ENCODE results near the gene ATP11A.

The ATP11A gene

DNA sequence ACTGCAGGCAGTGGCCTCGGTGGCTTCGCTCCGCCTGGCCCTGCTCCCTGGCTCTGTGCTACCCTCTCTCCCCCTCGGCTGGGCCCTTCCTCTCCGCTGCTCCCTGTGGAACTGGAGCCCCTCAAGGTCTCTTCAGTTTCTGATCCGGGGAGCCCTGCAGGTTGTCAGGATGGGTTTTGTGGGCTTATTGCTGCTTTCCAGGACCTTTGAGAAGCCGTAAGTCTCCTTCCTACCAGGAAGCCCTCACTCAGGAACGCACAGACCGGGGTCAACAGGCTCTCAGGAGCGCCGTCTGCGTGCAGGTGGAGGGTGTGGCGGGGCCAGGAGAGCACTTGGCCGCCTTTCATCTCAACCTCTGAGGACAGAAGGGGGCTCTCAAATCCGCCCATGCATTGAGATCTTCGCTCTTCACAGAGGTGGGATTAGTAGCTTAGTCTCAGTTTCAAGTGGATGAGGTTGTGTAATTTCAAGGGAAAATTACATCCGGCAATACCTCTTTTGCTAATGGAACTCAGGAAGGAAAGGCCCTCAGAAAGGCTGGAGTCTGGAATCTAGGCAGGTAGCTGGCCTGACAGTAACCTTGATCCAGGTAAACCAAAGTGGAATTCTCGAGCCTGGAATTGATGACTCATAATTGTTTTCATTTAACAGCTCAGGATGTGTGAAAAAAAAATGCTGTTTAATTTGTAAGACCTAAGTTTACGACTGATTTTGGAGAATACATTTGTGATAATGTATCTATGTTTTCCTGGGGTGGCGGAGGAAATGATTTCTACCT lies 102.0 kb downstream of the ATP11A start:
- DNase-seq (ENCODE audit: low read depth, low spot score), result no peak
- TF ChIP-seq, protein P1, sequence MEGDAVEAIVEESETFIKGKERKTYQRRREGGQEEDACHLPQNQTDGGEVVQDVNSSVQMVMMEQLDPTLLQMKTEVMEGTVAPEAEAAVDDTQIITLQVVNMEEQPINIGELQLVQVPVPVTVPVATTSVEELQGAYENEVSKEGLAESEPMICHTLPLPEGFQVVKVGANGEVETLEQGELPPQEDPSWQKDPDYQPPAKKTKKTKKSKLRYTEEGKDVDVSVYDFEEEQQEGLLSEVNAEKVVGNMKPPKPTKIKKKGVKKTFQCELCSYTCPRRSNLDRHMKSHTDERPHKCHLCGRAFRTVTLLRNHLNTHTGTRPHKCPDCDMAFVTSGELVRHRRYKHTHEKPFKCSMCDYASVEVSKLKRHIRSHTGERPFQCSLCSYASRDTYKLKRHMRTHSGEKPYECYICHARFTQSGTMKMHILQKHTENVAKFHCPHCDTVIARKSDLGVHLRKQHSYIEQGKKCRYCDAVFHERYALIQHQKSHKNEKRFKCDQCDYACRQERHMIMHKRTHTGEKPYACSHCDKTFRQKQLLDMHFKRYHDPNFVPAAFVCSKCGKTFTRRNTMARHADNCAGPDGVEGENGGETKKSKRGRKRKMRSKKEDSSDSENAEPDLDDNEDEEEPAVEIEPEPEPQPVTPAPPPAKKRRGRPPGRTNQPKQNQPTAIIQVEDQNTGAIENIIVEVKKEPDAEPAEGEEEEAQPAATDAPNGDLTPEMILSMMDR (IDR thresholded peaks at IDR 0.05; ENCODE audit: insufficient read depth, low read length, missing control alignments), result no peak
- CTCF ChIA-PET, result no interaction called here
- POLR2A ChIA-PET, result no interaction called here
- H3K4me3 ChIP-seq (ENCODE audit: low read depth, low read length), result no peak overlapping the region

DNA sequence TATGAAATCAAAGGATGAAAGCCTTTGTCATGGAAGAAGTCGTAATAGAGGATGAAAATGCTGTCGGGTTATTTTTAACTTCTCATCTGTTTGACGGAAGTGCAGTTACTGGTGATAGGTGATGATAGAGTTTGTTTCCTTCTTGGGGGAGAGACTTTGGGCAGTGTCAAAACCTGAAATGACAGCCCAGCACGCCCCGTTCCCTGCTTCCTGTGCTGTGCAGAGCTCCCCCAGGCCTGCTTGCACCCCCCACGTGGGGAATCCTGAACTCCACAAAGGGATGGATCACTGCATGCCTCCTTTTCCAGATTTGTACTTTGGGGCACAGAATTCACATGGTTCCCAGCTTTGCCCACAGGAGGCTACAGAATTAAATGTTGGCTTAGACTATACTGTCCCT lies 102.7 kb downstream of the ATP11A start:
- DNase-seq (ENCODE audit: low read depth, low spot score), result no peak
- CTCF ChIA-PET, result no interaction called here
- POLR2A ChIA-PET, result no interaction called here
- no peak overlapping the region for H3K4me3 ChIP-seq (ENCODE audit: low read depth, low read length)
- TF ChIP-seq, protein P1 (IDR thresholded peaks at IDR 0.05; ENCODE audit: insufficient read depth, low read length, missing control alignments), result no peak

DNA sequence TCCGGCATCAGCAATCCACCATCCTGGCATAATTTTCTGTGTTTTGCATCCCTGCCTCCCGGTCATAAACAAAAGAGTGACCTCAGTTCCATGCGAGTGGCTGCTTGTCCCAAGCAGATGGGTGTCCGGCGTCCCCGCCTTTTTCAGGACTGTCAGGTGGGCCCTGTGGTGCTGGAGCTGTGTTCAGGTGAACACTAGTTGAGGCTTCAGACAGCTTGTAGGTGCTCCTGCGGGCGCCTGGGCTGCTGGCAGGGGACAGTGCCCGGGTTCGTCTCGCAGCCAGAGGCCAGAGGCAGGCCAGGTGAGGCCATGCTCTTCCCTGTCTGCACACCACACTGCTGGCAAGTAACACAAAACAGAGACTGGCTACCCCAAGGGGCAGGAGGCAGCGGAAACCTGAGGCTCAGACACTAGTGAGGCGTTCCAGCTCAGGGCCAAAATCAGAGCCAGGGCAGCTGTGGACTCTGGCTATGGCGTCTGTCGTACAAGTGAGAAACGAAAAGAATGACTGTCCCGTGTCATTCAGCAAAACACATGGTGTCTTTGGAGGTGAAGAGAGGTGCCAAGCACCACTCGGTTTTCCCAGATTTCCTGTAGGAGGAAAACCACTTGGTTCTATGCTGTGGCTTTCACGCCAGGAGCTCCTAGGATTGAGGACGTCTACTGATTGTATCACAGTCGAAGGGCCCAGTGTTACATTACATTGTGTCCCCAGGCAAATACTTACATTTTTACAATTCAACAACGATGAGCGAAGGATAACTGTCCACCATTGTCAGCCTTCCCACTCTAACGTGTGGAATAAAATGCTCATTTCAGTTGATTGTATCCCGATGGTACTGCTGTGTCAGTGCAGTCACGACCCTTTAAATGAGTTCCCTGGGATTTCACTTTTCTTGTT lies 104.0 kb downstream of the ATP11A start:
- TF ChIP-seq, protein P1 (IDR thresholded peaks at IDR 0.05; ENCODE audit: insufficient read depth, low read length, missing control alignments), result no peak
- ChIA-PET POLR2A (no interaction called here), CTCF (no interaction called here)
- H3K4me3 ChIP-seq (ENCODE audit: low read depth, low read length), result no peak overlapping the region
- DNase-seq (ENCODE audit: low read depth, low spot score), result no peak

DNA sequence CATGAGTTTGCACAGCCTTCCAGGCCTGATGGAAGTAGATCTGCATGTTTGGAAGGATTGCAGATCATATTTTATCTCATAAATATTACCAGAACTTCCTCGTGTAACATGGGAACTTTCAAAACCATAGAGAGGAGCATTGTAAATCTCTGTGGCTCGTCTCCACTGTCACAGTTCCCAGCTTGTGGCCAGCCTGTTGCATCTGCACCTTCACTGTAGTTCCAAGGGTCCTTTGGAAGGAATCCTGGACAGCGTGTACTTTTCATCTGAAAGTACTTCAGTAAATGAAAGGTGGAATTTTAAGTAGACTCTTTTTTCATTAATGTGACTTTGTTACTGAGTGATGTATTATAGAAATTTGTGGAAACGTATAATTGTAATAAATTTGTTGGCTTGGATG lies 105.4 kb downstream of the ATP11A start:
- POLR2A ChIA-PET, result no interaction called here
- H3K4me3 ChIP-seq (ENCODE audit: low read depth, low read length), result no peak overlapping the region

DNA sequence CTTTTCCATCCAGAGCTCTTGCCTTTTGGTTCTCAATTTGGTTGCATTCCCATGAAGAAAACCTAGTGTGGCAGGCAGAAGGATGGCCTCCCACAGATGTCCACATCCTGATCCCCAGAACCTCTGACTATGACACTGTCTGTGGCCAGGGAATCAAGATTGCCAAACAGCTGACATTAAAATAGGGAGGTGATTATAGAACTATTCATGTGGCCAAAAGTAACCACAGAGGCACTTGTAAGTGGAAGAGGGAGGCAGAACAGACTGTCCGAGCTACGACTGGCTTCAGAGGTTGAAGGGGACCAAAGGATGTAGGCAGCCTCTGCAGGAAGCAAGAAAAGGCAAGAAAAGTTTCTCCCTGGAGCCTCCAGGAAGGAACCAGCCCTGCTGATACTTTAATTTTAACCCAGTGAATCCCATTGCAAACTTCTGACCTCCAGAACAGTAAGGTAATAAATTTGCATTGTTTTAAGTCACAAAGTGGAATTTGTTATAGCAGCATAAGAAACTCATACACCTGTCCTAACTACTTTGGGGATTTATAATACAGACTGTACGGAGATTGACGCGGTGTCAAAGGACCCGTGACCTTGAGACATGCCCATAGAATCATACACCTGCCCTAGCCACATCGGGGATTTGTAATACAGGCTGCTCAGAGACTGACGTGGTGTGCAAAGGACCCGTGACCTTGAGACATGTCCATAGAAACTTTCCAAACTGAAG lies 106.5 kb downstream of the ATP11A start:
- ChIA-PET CTCF (no interaction called here), POLR2A (no interaction called here)
- TF ChIP-seq, protein P1 (IDR thresholded peaks at IDR 0.05; ENCODE audit: insufficient read depth, low read length, missing control alignments), result no peak
- no peak for DNase-seq (ENCODE audit: low read depth, low spot score)
- no peak overlapping the region for H3K4me3 ChIP-seq (ENCODE audit: low read depth, low read length)

More for the DNA sequence above, 105.4 kb downstream of the ATP11A start:
- CTCF ChIA-PET, result no interaction called here
- TF ChIP-seq, protein P1 (IDR thresholded peaks at IDR 0.05; ENCODE audit: insufficient read depth, low read length, missing control alignments), result no peak
- DNase-seq (ENCODE audit: low read depth, low spot score), result no peak

DNA sequence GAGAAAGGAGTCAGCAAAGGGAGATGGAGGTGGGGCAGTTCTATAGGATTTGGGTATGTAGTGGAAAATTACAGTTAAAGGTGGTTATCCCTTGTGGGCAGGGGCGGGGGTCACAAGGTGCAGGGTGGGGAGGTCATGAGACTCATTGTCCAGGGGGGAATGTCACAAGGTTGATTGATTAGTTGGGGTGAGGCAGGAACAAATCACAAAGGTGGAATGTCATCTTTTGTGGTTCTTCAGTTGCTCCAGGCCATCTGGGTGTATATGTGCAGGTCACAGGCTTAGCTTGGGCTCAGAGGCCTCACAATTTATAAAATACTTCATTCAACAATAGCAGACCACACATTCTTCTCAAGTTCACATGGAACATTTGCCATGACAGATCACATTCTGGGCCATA lies 109.6 kb downstream of the ATP11A start:
- TF ChIP-seq, protein P1 (IDR thresholded peaks at IDR 0.05; ENCODE audit: insufficient read depth, low read length, missing control alignments), result no peak
- H3K4me3 ChIP-seq (ENCODE audit: low read depth, low read length), result no peak overlapping the region
- POLR2A ChIA-PET, result no interaction called here
- no peak for DNase-seq (ENCODE audit: low read depth, low spot score)
- CTCF ChIA-PET, result no interaction called here

All from AG04449 (cell line).